Ascending aorta (tissue), 2 donors: Measurements from ENCODE around the gene PDLIM5. TPM values are rescaled to one million over a fixed set of nuclear protein-coding genes. Genes with fewer than 3 reads are reported as not detected.

Experiments used
- DNase-seq, 2 donors: peaks; one replicate each; pipeline ENCODE4 v3.0.0-alpha.2; 2019; ENCODE audit warnings: low spot score in 2 of 2
- H3K27ac ChIP-seq, 2 donors: fragments of 200-600 bp; sonication (generic); one replicate each; pipeline ENCODE4 v1.5.1; 2016 to 2017; ENCODE audit warnings: mild to moderate bottlenecking in 1 of 2
- H3K27me3 ChIP-seq: fragments of 200-600 bp; sonication (generic); one replicate; pipeline ENCODE4 v1.5.1; 2017
- H3K36me3 ChIP-seq, 2 donors: fragments of 200-600 bp; sonication (generic); one replicate each; pipeline ENCODE4 v1.5.1; 2016
- H3K4me1 ChIP-seq, 2 donors: fragments of 200-600 bp; sonication (generic); one replicate each; pipeline ENCODE4 v1.5.1; 2016 to 2017; ENCODE audit warnings: mild to moderate bottlenecking in 1 of 2
- H3K4me3 ChIP-seq, 2 donors: fragments of 200-600 bp; sonication (generic); one replicate each; pipeline ENCODE4 v1.5.1; 2016 to 2017; ENCODE audit warnings: mild to moderate bottlenecking in 1 of 2
- H3K9me3 ChIP-seq, 2 donors: fragments of 200-600 bp; sonication (generic); one replicate each; pipeline ENCODE4 v1.5.1; 2016
- CTCF ChIP-seq, 3 experiments: fragments of 200-600 bp in 2 of 3; fragments of 450-650 bp in 1 of 3; sonication (generic) in 2 of 3; IDR thresholded peaks; one replicate each; pipeline ENCODE4 v1.5.1; 2016 to 2019; ENCODE audit warnings: antibody characterized with exemption in 3 of 3, mild to moderate bottlenecking in 1 of 3, moderate library complexity in 1 of 3
- intact Hi-C: fragments of 100-400 bp; cut with DNase I; formaldehyde crosslinking; loops from one replicate; pipeline ENCODE4 v1.15.1; 2023
- total RNA-seq: library from RNA; depleted of rRNA; stranded (reverse); fragments of >200 nt; gene quantifications from one replicate; pipeline ENCODE4 v1.1.0, GENCODE V29; 2016

PDLIM5 gene
- total RNA-seq, 1 donor from 2014 or later, result 103 TPM

GRCh38 chr4:94412019-94412657, 39.6 kb upstream of the PDLIM5 start:
- intact Hi-C loops, result no loop called here
- Histone ChIP-seq H3K27me3 (no peaks in the 10 kb centered on the region), H3K27ac (peak overlapping the region; percentile 80 to 82), H3K9me3 (no peaks in the 10 kb centered on the region), H3K4me3 (peak overlapping the region; percentile 27 to 37), H3K4me1 (peaks cover 10 to 51% of the 10 kb centered on the region in 2 donors), H3K36me3 (no peaks in the 10 kb centered on the region)
- DNase-seq, result no peak
- no peak for TF ChIP-seq CTCF (IDR thresholded peaks at IDR 0.05)

- Histone ChIP-seq H3K4me3 (peak overlapping the region; percentile 27 to 37), H3K9me3 (no peaks in the 10 kb centered on the region), H3K36me3 (no peaks in the 10 kb centered on the region), H3K27ac (peak overlapping the region; percentile 80 to 82), H3K4me1 (peaks cover 10 to 46% of the 10 kb centered on the region in 2 donors), H3K27me3 (no peaks in the 10 kb centered on the region)
- intact Hi-C loops, result no loop called here
- DNase-seq, result no peak
- no peak for TF ChIP-seq CTCF (IDR thresholded peaks at IDR 0.05)
These were observed 39.1 kb upstream of the PDLIM5 start for GRCh38 chr4:94412658-94413038.

GRCh38 chr4:94413085-94413840, 38.5 kb upstream of the PDLIM5 start:
- no peak for TF ChIP-seq CTCF (IDR thresholded peaks at IDR 0.05)
- Histone ChIP-seq H3K27me3 (no peaks in the 10 kb centered on the region), H3K4me1 (peaks cover 10 to 43% of the 10 kb centered on the region in 2 donors), H3K4me3 (peak overlapping the region; percentile 27 to 37), H3K27ac (peak overlapping the region; percentile 80 to 82), H3K36me3 (no peaks in the 10 kb centered on the region), H3K9me3 (no peaks in the 10 kb centered on the region)
- intact Hi-C loops, result no loop called here
- no peak for DNase-seq

GRCh38 chr4:94414907-94415306, 36.8 kb upstream of the PDLIM5 start:
- H3K27ac ChIP-seq, result peak overlapping the region; percentile 80 to 82
- no peaks in the 10 kb centered on the region for H3K36me3 ChIP-seq
- intact Hi-C loops, result no loop called here

GRCh38 chr4:94415448-94415847, 36.3 kb upstream of the PDLIM5 start:
- Histone ChIP-seq H3K9me3 (no peaks in the 10 kb centered on the region), H3K4me3 (no peak overlapping the region), H3K27ac (no peak overlapping the region), H3K27me3 (no peaks in the 10 kb centered on the region), H3K36me3 (no peaks in the 10 kb centered on the region), H3K4me1 (peaks cover 3 to 37% of the 10 kb centered on the region in 2 donors)
- no peak for DNase-seq
- no peak for TF ChIP-seq CTCF (IDR thresholded peaks at IDR 0.05)
- intact Hi-C loops, result no loop called here

More at GRCh38 chr4:94414907-94415306, 36.8 kb upstream of the PDLIM5 start:
- no peak for TF ChIP-seq CTCF (IDR thresholded peaks at IDR 0.05)
- Histone ChIP-seq H3K27me3 (no peaks in the 10 kb centered on the region), H3K4me1 (peaks cover 3 to 36% of the 10 kb centered on the region in 2 donors), H3K9me3 (no peaks in the 10 kb centered on the region), H3K4me3 (no peak overlapping the region)
- DNase-seq, result no peak
